ENCODE data around the gene ZNF789. TPM values are rescaled to one million over a fixed set of nuclear protein-coding genes. Genes with fewer than 3 reads are reported as not detected.

ZNF789 gene
- total RNA-seq, 1 donor from 2014 or later: 20.6 TPM

DNA sequence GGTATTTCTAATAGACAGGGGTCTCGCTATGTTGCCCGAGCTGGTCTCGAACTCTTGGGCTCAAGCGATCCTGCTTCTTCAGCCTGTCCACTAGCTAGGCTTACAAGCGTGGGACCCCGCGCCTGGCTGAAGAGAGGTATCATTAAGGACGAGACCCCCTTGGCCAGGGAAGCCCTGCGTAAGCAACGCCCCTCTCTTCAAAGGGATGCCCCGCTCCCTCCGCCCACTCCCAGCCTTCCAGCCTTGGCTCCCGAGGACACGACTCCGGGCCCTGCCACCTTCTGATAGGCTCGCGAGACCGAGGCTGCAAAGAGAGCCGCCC is 31.6 kb downstream of the ZNF789 start:
- DNase-seq (ENCODE audit: low spot score): no peak

GRCh38 chr7:99504603-99505323 is 32.1 kb downstream of the ZNF789 start, which contains the start of gene ZKSCAN5:
TSS of gene ZKSCAN5 (plus strand) at chr7:99504662. CDS start at chr7:99506045, 1,383 bp downstream.
- peak; percentile 99 for DNase-seq (ENCODE audit: low spot score)

DNA sequence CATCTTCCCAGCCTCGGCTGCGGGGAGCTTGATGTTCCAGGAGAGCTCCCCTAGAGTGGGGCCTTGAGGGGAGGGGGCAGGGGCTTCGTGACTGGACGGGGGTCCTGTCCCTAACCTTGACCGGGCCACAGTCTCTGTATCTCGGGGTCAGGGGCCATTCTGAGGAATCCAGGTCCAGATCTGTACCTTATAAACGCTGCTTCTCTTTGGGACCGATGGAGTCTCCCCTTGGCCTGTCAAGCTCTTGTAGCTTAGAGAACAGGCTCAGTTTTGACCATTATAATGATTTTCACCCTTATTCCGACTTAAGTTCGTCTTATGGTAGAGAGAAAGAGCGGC is 32.6 kb downstream of the ZNF789 start:
- no peak for DNase-seq (ENCODE audit: low spot score)

DNA sequence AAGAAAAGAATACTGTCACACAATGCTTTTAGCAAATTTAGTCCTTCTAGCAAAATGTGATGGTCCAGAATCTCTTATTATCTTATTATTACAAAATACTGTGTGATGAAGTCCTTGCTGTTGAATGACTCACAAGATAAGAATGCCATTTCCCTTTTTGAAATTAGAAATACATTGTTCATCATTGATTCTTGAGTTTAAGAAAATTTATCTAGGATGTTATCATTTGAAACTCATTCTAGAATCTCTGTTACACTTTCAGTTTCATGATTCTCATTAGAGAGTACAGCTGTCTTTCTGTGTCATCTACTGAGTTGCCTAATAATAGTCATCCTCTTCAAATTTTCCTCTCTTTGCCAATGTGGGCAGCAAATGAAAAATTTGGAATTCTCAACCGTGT is 41.4 kb downstream of the ZNF789 start:
- DNase-seq (ENCODE audit: low spot score): no peak

GRCh38 chr7:99521399-99521798 is 48.7 kb downstream of the ZNF789 start:
- no peak for DNase-seq (ENCODE audit: low spot score)

DNA sequence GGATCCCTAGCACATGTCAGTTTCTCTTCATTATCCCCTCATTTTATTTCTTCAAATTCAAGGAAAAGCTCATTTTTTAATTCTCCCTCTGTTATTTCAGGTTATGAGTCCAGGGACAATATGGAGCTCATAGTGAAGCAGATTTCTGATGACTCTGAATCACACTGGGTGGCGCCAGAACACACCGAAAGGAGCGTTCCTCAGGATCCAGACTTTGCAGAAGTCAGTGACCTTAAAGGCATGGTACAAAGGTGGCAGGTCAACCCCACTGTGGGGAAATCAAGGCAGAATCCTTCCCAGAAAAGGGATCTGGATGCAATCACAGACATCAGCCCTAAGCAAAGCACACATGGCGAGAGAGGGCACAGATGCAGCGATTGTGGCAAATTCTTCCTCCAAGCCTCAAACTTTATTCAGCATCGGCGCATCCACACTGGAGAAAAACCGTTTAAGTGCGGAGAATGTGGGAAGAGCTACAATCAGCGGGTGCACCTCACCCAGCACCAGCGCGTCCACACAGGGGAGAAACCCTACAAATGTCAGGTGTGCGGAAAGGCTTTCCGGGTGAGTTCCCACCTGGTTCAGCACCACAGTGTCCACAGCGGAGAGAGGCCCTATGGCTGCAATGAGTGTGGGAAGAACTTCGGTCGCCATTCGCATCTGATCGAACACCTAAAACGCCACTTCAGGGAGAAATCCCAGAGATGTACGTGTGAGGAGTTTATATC is 53.2 kb downstream of the ZNF789 start:
- no peak for DNase-seq (ENCODE audit: low spot score)

- no peak for DNase-seq (ENCODE audit: low spot score)
These were observed 58.7 kb downstream of the ZNF789 start for GRCh38 chr7:99531354-99531765.

GRCh38 chr7:99535667-99536066 is 63.0 kb downstream of the ZNF789 start:
- DNase-seq (ENCODE audit: low spot score): no peak

Other genes starting within 250 kb of the ZNF789 start
- gene MYH16, start 200.1 kb upstream of the ZNF789 start, total RNA-seq: not detected
- gene ARPC1A, start 147.0 kb upstream of the ZNF789 start, total RNA-seq: 127 TPM
- 94.0 TPM for gene ARPC1B, start 98.2 kb upstream of the ZNF789 start, total RNA-seq
- 95.1 TPM for gene PDAP1, start 64.3 kb upstream of the ZNF789 start, total RNA-seq
- gene BUD31, start 63.9 kb upstream of the ZNF789 start, total RNA-seq: 104 TPM
- 6.6 TPM for gene PTCD1, start 34.1 kb upstream of the ZNF789 start, total RNA-seq
- 40.8 TPM for gene CPSF4, start 33.9 kb upstream of the ZNF789 start, total RNA-seq
- 261 TPM for gene ATP5MF, start 6.7 kb upstream of the ZNF789 start, total RNA-seq
- 39.8 TPM for gene ZNF394, start 27.4 kb downstream of the ZNF789 start, total RNA-seq
- gene ZKSCAN5, start 31.8 kb downstream of the ZNF789 start, total RNA-seq: 9.4 TPM
- 8.7 TPM for gene FAM200A, start 79.2 kb downstream of the ZNF789 start, total RNA-seq
- gene ZNF655, start 85.8 kb downstream of the ZNF789 start, total RNA-seq: 96.5 TPM
- gene TMEM225B, start 125.4 kb downstream of the ZNF789 start, total RNA-seq: 2.9 TPM
- 23.1 TPM for gene ZSCAN25, start 144.1 kb downstream of the ZNF789 start, total RNA-seq
- gene CYP3A5, start 207.1 kb downstream of the ZNF789 start, total RNA-seq: 104 TPM